ENCODE data around the gene MRPL12.
A peak's percentile ranks its signal among the peaks of the same experiment; 100 is the strongest.
"Not testable (repeated sequence)": the region's sequence is repeated elsewhere in the genome, so short reads cannot be mapped to it uniquely, and the experiment has no call there.

Gene MRPL12

GRCh38 chr17:81702934-81703746 lies at the start of gene MRPL12:
Gene MRPL12 (plus strand): TSS chr17:81703367. CDS start chr17:81703502, 135 bp downstream.
- peak; percentile 93 for DNase-seq

- no peak for DNase-seq
Measured at GRCh38 chr17:81655378-81656117, 47.6 kb upstream of the MRPL12 start.

GRCh38 chr17:81656118-81656743 lies 46.9 kb upstream of the MRPL12 start, which contains the start of gene PDE6G:
Gene PDE6G (minus strand): TSS chr17:81656542. CDS start chr17:81653305, 3,237 bp downstream.
- DNase-seq = no peak

- no peak for DNase-seq
Measured at GRCh38 chr17:81656835-81657234, 46.3 kb upstream of the MRPL12 start.

- DNase-seq = no peak
Measured at GRCh38 chr17:81659038-81659437, 44.1 kb upstream of the MRPL12 start.

- DNase-seq = no peak
Measured at GRCh38 chr17:81660441-81660840, 42.7 kb upstream of the MRPL12 start.

GRCh38 chr17:81662002-81662401 lies 41.2 kb upstream of the MRPL12 start:
- DNase-seq = no peak

GRCh38 chr17:81664051-81664470 lies 39.1 kb upstream of the MRPL12 start:
- no peak for DNase-seq

- DNase-seq = peak; percentile 63
Measured at GRCh38 chr17:81665205-81666091, 37.7 kb upstream of the MRPL12 start.

GRCh38 chr17:81666092-81666341 lies 37.1 kb upstream of the MRPL12 start:
- DNase-seq = no peak

- peak; percentile 96 for DNase-seq
Measured at GRCh38 chr17:81666342-81667191, 36.6 kb upstream of the MRPL12 start, which contains the start of the genes CCDC137 and OXLD1. Gene CCDC137 (plus strand): TSS chr17:81666737. CDS start chr17:81666767, 30 bp downstream. Gene OXLD1 (minus strand): TSS chr17:81666605. CDS start chr17:81666577, 28 bp downstream.

- no peak for DNase-seq
Measured at GRCh38 chr17:81667754-81668153, 35.4 kb upstream of the MRPL12 start.

- no peak for DNase-seq
Measured at GRCh38 chr17:81672504-81672903, 30.7 kb upstream of the MRPL12 start.

GRCh38 chr17:81672954-81673353 lies 30.2 kb upstream of the MRPL12 start:
- DNase-seq = no peak

GRCh38 chr17:81673561-81674258 lies 29.5 kb upstream of the MRPL12 start:
- DNase-seq = no peak

GRCh38 chr17:81675515-81676221 lies 27.5 kb upstream of the MRPL12 start:
- not testable (repeated sequence) for DNase-seq

GRCh38 chr17:81676906-81677305 lies 26.3 kb upstream of the MRPL12 start:
- no peak for DNase-seq

- no peak for DNase-seq
Measured at GRCh38 chr17:81680150-81680549, 23.0 kb upstream of the MRPL12 start.

GRCh38 chr17:81681672-81682071 lies 21.5 kb upstream of the MRPL12 start:
- DNase-seq = peak; percentile 87

- DNase-seq = peak; percentile 25
Measured at GRCh38 chr17:81682565-81683207, 20.5 kb upstream of the MRPL12 start.

Measured in NCI-H146 (cell line).